Measurements from ENCODE around the gene DNAH1. TPM values are rescaled to one million over a fixed set of nuclear protein-coding genes. Genes with fewer than 3 reads are reported as not detected.
A peak's percentile ranks its signal among the peaks of the same experiment; 100 is the strongest.

DNAH1 gene
- total and polyA plus RNA-seq, 2 experiments from 2014 or later = 0.81 to 1.8 TPM

DNA sequence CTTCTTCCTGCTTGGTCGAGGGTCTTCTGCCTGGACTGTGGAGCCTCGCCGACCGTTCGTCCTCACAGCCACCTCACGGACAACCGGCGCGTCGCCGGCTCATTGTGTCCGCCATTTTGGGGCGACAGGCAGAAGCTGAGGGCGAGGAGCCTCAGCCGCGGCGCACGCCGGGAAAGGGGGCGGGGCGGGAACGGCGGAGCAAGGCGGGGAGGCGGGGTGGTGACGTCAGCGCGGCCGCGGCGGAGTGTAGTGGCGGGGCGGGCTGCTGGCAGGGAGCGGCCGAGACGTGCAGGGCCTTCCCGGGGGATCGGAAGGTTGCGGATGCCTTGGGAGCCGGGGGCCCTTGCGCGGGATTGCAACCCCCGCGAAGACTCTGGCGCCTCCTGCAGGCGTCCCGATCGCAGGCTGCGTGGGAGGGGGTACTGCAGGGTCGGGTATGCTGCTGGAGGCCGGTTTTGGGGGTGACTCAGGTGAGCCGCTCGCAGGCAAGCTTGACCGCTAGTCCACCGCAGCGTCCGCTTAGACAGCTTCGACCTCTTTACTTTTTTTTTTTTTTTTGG lies 37.5 kb upstream of the DNAH1 start, which contains the start of gene WDR82 (continued):
- TF ChIP-seq, protein P1, sequence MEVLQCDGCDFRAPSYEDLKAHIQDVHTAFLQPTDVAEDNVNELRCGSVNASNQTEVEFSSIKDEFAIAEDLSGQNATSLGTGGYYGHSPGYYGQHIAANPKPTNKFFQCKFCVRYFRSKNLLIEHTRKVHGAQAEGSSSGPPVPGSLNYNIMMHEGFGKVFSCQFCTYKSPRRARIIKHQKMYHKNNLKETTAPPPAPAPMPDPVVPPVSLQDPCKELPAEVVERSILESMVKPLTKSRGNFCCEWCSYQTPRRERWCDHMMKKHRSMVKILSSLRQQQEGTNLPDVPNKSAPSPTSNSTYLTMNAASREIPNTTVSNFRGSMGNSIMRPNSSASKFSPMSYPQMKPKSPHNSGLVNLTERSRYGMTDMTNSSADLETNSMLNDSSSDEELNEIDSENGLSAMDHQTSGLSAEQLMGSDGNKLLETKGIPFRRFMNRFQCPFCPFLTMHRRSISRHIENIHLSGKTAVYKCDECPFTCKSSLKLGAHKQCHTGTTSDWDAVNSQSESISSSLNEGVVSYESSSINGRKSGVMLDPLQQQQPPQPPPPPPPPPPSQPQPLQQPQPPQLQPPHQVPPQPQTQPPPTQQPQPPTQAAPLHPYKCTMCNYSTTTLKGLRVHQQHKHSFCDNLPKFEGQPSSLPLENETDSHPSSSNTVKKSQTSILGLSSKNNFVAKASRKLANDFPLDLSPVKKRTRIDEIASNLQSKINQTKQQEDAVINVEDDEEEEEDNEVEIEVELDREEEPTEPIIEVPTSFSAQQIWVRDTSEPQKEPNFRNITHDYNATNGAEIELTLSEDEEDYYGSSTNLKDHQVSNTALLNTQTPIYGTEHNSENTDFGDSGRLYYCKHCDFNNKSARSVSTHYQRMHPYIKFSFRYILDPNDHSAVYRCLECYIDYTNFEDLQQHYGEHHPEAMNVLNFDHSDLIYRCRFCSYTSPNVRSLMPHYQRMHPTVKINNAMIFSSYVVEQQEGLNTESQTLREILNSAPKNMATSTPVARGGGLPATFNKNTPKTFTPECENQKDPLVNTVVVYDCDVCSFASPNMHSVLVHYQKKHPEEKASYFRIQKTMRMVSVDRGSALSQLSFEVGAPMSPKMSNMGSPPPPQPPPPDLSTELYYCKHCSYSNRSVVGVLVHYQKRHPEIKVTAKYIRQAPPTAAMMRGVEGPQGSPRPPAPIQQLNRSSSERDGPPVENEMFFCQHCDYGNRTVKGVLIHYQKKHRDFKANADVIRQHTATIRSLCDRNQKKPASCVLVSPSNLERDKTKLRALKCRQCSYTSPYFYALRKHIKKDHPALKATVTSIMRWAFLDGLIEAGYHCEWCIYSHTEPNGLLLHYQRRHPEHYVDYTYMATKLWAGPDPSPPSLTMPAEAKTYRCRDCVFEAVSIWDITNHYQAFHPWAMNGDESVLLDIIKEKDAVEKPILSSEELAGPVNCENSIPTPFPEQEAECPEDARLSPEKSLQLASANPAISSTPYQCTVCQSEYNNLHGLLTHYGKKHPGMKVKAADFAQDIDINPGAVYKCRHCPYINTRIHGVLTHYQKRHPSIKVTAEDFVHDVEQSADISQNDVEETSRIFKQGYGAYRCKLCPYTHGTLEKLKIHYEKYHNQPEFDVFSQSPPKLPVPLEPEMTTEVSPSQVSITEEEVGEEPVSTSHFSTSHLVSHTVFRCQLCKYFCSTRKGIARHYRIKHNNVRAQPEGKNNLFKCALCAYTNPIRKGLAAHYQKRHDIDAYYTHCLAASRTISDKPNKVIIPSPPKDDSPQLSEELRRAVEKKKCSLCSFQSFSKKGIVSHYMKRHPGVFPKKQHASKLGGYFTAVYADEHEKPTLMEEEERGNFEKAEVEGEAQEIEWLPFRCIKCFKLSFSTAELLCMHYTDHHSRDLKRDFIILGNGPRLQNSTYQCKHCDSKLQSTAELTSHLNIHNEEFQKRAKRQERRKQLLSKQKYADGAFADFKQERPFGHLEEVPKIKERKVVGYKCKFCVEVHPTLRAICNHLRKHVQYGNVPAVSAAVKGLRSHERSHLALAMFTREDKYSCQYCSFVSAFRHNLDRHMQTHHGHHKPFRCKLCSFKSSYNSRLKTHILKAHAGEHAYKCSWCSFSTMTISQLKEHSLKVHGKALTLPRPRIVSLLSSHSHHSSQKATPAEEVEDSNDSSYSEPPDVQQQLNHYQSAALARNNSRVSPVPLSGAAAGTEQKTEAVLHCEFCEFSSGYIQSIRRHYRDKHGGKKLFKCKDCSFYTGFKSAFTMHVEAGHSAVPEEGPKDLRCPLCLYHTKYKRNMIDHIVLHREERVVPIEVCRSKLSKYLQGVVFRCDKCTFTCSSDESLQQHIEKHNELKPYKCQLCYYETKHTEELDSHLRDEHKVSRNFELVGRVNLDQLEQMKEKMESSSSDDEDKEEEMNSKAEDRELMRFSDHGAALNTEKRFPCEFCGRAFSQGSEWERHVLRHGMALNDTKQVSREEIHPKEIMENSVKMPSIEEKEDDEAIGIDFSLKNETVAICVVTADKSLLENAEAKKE (CRISPR knock-in tag; IDR thresholded peaks at IDR 0.05) = no peak
- TF ChIP-seq STAT1 (IDR thresholded peaks at IDR 0.05; ENCODE audit: unreplicated experiment) = no peak
- no peak for TF ChIP-seq JUNB (IDR thresholded peaks at IDR 0.05; ENCODE audit: unreplicated experiment)
- peak; percentile 98 for TF ChIP-seq POLR2AphosphoS5 (IDR thresholded peaks at IDR 0.05; ENCODE audit: low read depth)
- TF ChIP-seq, protein P2, sequence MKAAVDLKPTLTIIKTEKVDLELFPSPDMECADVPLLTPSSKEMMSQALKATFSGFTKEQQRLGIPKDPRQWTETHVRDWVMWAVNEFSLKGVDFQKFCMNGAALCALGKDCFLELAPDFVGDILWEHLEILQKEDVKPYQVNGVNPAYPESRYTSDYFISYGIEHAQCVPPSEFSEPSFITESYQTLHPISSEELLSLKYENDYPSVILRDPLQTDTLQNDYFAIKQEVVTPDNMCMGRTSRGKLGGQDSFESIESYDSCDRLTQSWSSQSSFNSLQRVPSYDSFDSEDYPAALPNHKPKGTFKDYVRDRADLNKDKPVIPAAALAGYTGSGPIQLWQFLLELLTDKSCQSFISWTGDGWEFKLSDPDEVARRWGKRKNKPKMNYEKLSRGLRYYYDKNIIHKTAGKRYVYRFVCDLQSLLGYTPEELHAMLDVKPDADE (IDR thresholded peaks at IDR 0.05) = peak; percentile 46; the same call in 1 of the 2 replicates

DNA sequence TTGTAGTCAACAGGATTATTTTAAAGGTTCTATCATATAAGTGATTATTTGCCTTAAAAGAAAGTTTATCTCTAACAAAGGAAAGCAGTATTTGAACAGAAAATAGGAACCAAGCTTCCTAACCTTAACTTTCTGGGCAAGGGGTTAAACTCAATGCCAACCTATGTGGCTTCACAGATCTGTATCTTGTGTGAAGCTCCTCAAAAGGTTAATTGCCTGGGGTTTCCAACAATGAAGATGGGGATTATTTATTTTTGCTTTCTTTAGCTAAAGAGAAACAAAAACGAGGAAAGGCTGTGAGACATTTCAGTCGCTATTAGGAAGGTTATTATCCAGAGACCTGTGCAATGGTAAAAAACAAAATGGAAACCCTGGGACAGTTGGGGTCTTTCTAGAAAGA lies 36.5 kb upstream of the DNAH1 start:
- Histone ChIP-seq H4K20me1 (replicated peaks; ENCODE audit: insufficient read depth) (peaks cover 31% of the 10 kb centered on the region), H3K27me3 (ENCODE audit: insufficient read depth) (no peaks in the 10 kb centered on the region), H3K36me3 (ENCODE audit: insufficient read depth) (no peaks in the 10 kb centered on the region), H3K4me3 (peak overlapping the region; percentile 72; the same call in 1 of the 2 replicates), H3K4me2 (peak overlapping the region; percentile 77; the same call in 1 of the 2 replicates), H2AFZ (peak overlapping the region; percentile 87; the same call in 1 of the 2 replicates), H3K4me1 (ENCODE audit: insufficient read depth) (peaks cover 21% of the 10 kb centered on the region), H3K9me2 (ENCODE audit: insufficient read depth) (no peaks in the 10 kb centered on the region), H3K79me2 (replicated peaks; ENCODE audit: insufficient read depth) (peaks cover 35% of the 10 kb centered on the region), H3F3A (replicated peaks; ENCODE audit: low read depth) (peaks cover 9% of the 10 kb centered on the region; the same call in 1 of the 2 replicates), H3K27ac (ENCODE audit: low read depth) (peak overlapping the region; percentile 40)
- no peak for DNase-seq (ENCODE audit: low spot score)
- Mint-ChIP-seq H3K4me3 (peak overlapping the region; percentile 91), H3K9me3 (no peaks in the 10 kb centered on the region; the same call in 2 of the 3 replicates), H3K27ac (peak overlapping the region; percentile 100), H3K27me3 (ENCODE audit: insufficient read depth, low read depth, poor library complexity) (peaks cover 15% of the 10 kb centered on the region), H3K36me3 (ENCODE audit: low read depth) (peaks cover 12% of the 10 kb centered on the region), H3K4me1 (peaks cover 12% of the 10 kb centered on the region; the same call in 2 of the 3 replicates)
- ATAC-seq = no peak
- no peak for TF ChIP-seq JUNB (IDR thresholded peaks at IDR 0.05; ENCODE audit: unreplicated experiment)
- TF ChIP-seq, protein P2 (IDR thresholded peaks at IDR 0.05) = no peak
- TF ChIP-seq, protein P1 (CRISPR knock-in tag; IDR thresholded peaks at IDR 0.05) = no peak
- TF ChIP-seq POLR2AphosphoS5 (IDR thresholded peaks at IDR 0.05; ENCODE audit: low read depth) = no peak

All from GM23338 (cell line).